Neuronal stem cell (in vitro differentiated cells): ENCODE results near the gene EVI5.

Source experiments
- DNase-seq: peaks from one replicate; pipeline ENCODE4 v3.0.0-alpha.2; 2013; ENCODE audit warnings: low spot score
- H2AFZ ChIP-seq: one replicate; pipeline ENCODE4 v1.6.1; 2013; ENCODE audit warnings: mild to moderate bottlenecking, low read length, inconsistent platforms
- H2AK5ac ChIP-seq: 2 replicates; pipeline ENCODE4 v1.6.1; 2013; ENCODE audit warnings: low read depth, mild to moderate bottlenecking, inconsistent platforms, low read length, moderate library complexity, mixed read lengths
- H2BK120ac ChIP-seq: 2 replicates; pipeline ENCODE4 v1.6.1; 2013; ENCODE audit warnings: low read depth, mild to moderate bottlenecking, inconsistent platforms, low read length, moderate library complexity, mixed read lengths
- H2BK12ac ChIP-seq: one replicate; pipeline ENCODE4 v1.6.1; 2013; ENCODE audit warnings: low read length, inconsistent platforms
- H2BK15ac ChIP-seq: 2 replicates; pipeline ENCODE4 v1.6.1; 2013; ENCODE audit warnings: mild to moderate bottlenecking, low read length, inconsistent platforms, mixed read lengths
- H2BK5ac ChIP-seq: one replicate; pipeline ENCODE4 v1.6.1; 2013; ENCODE audit warnings: inconsistent platforms, mild to moderate bottlenecking, low read length, moderate library complexity
- H3K14ac ChIP-seq: one replicate; pipeline ENCODE4 v1.6.1; 2013; ENCODE audit warnings: low read length, inconsistent platforms
- H3K18ac ChIP-seq: 2 replicates; pipeline ENCODE4 v1.6.1; 2013; ENCODE audit warnings: low read length, inconsistent platforms
- H3K23ac ChIP-seq: 2 replicates; pipeline ENCODE4 v1.6.1; 2013; ENCODE audit warnings: low read depth, mild to moderate bottlenecking, mixed read lengths, low read length, inconsistent platforms; ENCODE audit not compliant: poor library complexity
- H3K27ac ChIP-seq: replicated peaks from 3 replicates; pipeline ENCODE4 v1.5.1; 2013; ENCODE audit warnings: low read length, inconsistent platforms
- H3K27me3 ChIP-seq, 3 experiments: 2 replicates each; pipeline ENCODE4 v1.6.1; 2013; ENCODE audit warnings: low read length in 3 of 3, mild to moderate bottlenecking in 2 of 3, inconsistent platforms in 1 of 3, low read depth in 1 of 3, mixed read lengths in 1 of 3, moderate library complexity in 1 of 3; ENCODE audit not compliant: control insufficient read depth in 3 of 3, insufficient read depth in 3 of 3
- H3K36me3 ChIP-seq, 2 donors: replicated peaks in 1 of 2; 2 replicates each; pipeline ENCODE4 v1.6.1; 2013; ENCODE audit warnings: low read length in 2 of 2; ENCODE audit not compliant: control insufficient read depth in 2 of 2, insufficient read depth in 2 of 2
- H3K4ac ChIP-seq: 2 replicates; pipeline ENCODE4 v1.6.1; 2013; ENCODE audit warnings: inconsistent platforms, mild to moderate bottlenecking, low read length, moderate library complexity
- H3K4me1 ChIP-seq, 2 donors: 1 replicate in 1 of 2; 2 replicates in 1 of 2; pipeline ENCODE4 v1.6.1; 2013; ENCODE audit warnings: low read length in 2 of 2, low read depth in 1 of 2; ENCODE audit not compliant: control insufficient read depth in 2 of 2, insufficient read depth in 1 of 2
- H3K4me2 ChIP-seq: one replicate; pipeline ENCODE4 v1.6.1; 2013; ENCODE audit warnings: mild to moderate bottlenecking, low read length, inconsistent platforms; ENCODE audit not compliant: insufficient read depth, poor library complexity, severe bottlenecking
- H3K4me3 ChIP-seq, 2 donors: 2 replicates each; pipeline ENCODE4 v1.5.1; 2013; ENCODE audit warnings: low read length in 2 of 2, mild to moderate bottlenecking in 2 of 2, inconsistent platforms in 1 of 2, moderate library complexity in 1 of 2
- H3K79me1 ChIP-seq: one replicate; pipeline ENCODE4 v1.6.1; 2013; ENCODE audit warnings: low read depth, mild to moderate bottlenecking, inconsistent platforms, low read length, moderate library complexity
- H3K9ac ChIP-seq: one replicate; pipeline ENCODE4 v1.6.1; 2013; ENCODE audit warnings: mild to moderate bottlenecking, low read depth, low read length, inconsistent platforms; ENCODE audit not compliant: poor library complexity
- H3K9me3 ChIP-seq, 2 donors: replicated peaks in 1 of 2; 2 replicates each; pipeline versions ENCODE3 to v1.6.1; 2013; ENCODE audit warnings: low read length in 2 of 2, mild to moderate bottlenecking in 2 of 2, inconsistent platforms in 1 of 2, low read depth in 1 of 2, mixed read lengths in 1 of 2, moderate library complexity in 1 of 2; ENCODE audit not compliant: control insufficient read depth in 2 of 2, insufficient read depth in 1 of 2
- H4K8ac ChIP-seq: one replicate; pipeline ENCODE4 v1.6.1; 2013; ENCODE audit warnings: low read depth, mild to moderate bottlenecking, inconsistent platforms, low read length, moderate library complexity
- H4K91ac ChIP-seq: one replicate; pipeline ENCODE4 v1.6.1; 2013; ENCODE audit warnings: low read length, low read depth, mild to moderate bottlenecking, inconsistent platforms; ENCODE audit not compliant: poor library complexity
- WGBS, 2 donors: extraction: QIAGEN DNeasy Blood & Tissue Kit; methylation state at CpG; one replicate each; pipeline ENCODE4 v1.1.7; 2013; ENCODE audit warnings: missing lambda C conversion rate in 2 of 2, mixed read lengths in 1 of 2; ENCODE audit not compliant: insufficient read length in 2 of 2, insufficient replicate concordance in 1 of 2; ENCODE audit errors: extremely low coverage in 2 of 2; 5-methylcytosine and 5-hydroxymethylcytosine counted together

The EVI5 gene

GRCh38 chr1:92705446-92705845 is 79.5 kb downstream of the EVI5 start:
- Histone ChIP-seq H3K18ac (no peak overlapping the region), H3K79me1 (no peaks in the 10 kb centered on the region), H3K4me3 (no peak overlapping the region), H3K9ac (no peak overlapping the region), H3K9me3 (no peaks in the 10 kb centered on the region), H3K14ac (no peak overlapping the region), H3K23ac (no peak overlapping the region), H2AFZ (no peak overlapping the region), H2BK15ac (no peak overlapping the region), H2AK5ac (no peak overlapping the region), H3K4ac (no peak overlapping the region), H2BK5ac (no peak overlapping the region), H2BK12ac (no peak overlapping the region), H3K27ac (no peak overlapping the region), H3K36me3 (no peaks in the 10 kb centered on the region), H4K8ac (no peak overlapping the region), H2BK120ac (no peak overlapping the region), H4K91ac (no peak overlapping the region), H3K4me2 (no peak overlapping the region), H3K4me1 (no peaks in the 10 kb centered on the region), H3K27me3 (no peaks in the 10 kb centered on the region)
- DNase-seq, result no peak
- no CpG with 5 or more reads among the region's 1 CpG for whole genome bisulfite sequencing, 2 donors

GRCh38 chr1:92701147-92701546 is 83.8 kb downstream of the EVI5 start:
- Histone ChIP-seq H3K9me3 (no peaks in the 10 kb centered on the region), H3K27me3 (no peaks in the 10 kb centered on the region), H2BK5ac (no peak overlapping the region), H3K27ac (no peak overlapping the region), H3K9ac (no peak overlapping the region), H3K23ac (no peak overlapping the region), H4K8ac (no peak overlapping the region), H4K91ac (no peak overlapping the region), H2BK120ac (no peak overlapping the region), H2BK15ac (no peak overlapping the region), H3K14ac (no peak overlapping the region), H3K4me2 (no peak overlapping the region), H3K4me1 (no peaks in the 10 kb centered on the region), H2AFZ (no peak overlapping the region), H2AK5ac (no peak overlapping the region), H3K36me3 (peaks cover 0 to 4% of the 10 kb centered on the region in 2 donors), H3K4ac (no peak overlapping the region), H2BK12ac (no peak overlapping the region), H3K4me3 (no peak overlapping the region), H3K18ac (no peak overlapping the region), H3K79me1 (no peaks in the 10 kb centered on the region)
- WGBS, 2 donors, result no CpG with 5 or more reads among the region's 1 CpG
- no peak for DNase-seq

GRCh38 chr1:92698932-92699331 is 86.0 kb downstream of the EVI5 start:
- Histone ChIP-seq H4K8ac (no peak overlapping the region), H3K27me3 (no peaks in the 10 kb centered on the region), H3K27ac (no peak overlapping the region), H3K4ac (no peak overlapping the region), H3K4me1 (no peaks in the 10 kb centered on the region), H3K4me2 (no peak overlapping the region), H3K14ac (no peak overlapping the region), H2BK120ac (no peak overlapping the region), H3K4me3 (no peak overlapping the region), H3K18ac (no peak overlapping the region), H2BK15ac (no peak overlapping the region), H3K36me3 (peaks cover 0 to 18% of the 10 kb centered on the region in 2 donors), H3K23ac (no peak overlapping the region), H3K79me1 (no peaks in the 10 kb centered on the region), H3K9ac (no peak overlapping the region), H2AK5ac (no peak overlapping the region), H2BK12ac (no peak overlapping the region), H2AFZ (no peak overlapping the region), H3K9me3 (no peaks in the 10 kb centered on the region), H4K91ac (no peak overlapping the region), H2BK5ac (no peak overlapping the region)
- WGBS, 2 donors, result no CpG with 5 or more reads among the region's 3 CpGs
- DNase-seq, result no peak

- no peak overlapping the region for H2BK5ac ChIP-seq
- no peak overlapping the region for H3K4me3 ChIP-seq
These were observed 89.8 kb downstream of the EVI5 start for GRCh38 chr1:92695104-92695503.

More at GRCh38 chr1:92695104-92695503, 89.8 kb downstream of the EVI5 start:
- Histone ChIP-seq H3K4me2 (no peak overlapping the region), H4K91ac (no peak overlapping the region), H2AFZ (no peak overlapping the region), H3K27ac (no peak overlapping the region), H4K8ac (no peak overlapping the region), H3K18ac (no peak overlapping the region), H3K4ac (no peak overlapping the region), H3K79me1 (no peaks in the 10 kb centered on the region), H2AK5ac (no peak overlapping the region), H2BK12ac (no peak overlapping the region), H3K14ac (no peak overlapping the region), H3K27me3 (no peaks in the 10 kb centered on the region), H2BK120ac (no peak overlapping the region), H2BK15ac (no peak overlapping the region), H3K9ac (no peak overlapping the region), H3K9me3 (no peaks in the 10 kb centered on the region), H3K36me3 (peaks cover 0 to 24% of the 10 kb centered on the region in 2 donors), H3K4me1 (no peaks in the 10 kb centered on the region), H3K23ac (no peak overlapping the region)
- DNase-seq, result no peak
